Vagina (tissue), 2 donors: ENCODE measurements around the gene PAPSS2. TPM values are rescaled to one million over a fixed set of nuclear protein-coding genes. Genes with fewer than 3 reads are reported as not detected.

Experiments
- DNase-seq, 2 donors: peaks; one replicate each; pipeline ENCODE4 v3.0.0-alpha.2; 2017; ENCODE audit errors: extremely low spot score in 2 of 2
- H3K27ac ChIP-seq: fragments of 200-600 bp; sonication (generic); one replicate; pipeline ENCODE4 v1.5.1; 2019
- H3K27me3 ChIP-seq: fragments of 200-600 bp; sonication (generic); one replicate; pipeline ENCODE4 v1.5.1; 2019
- H3K36me3 ChIP-seq, 2 donors: fragments of 200-600 bp; sonication (generic); one replicate each; pipeline ENCODE4 v1.5.1; 2017 to 2019
- H3K4me1 ChIP-seq: fragments of 200-600 bp; sonication (generic); one replicate; pipeline ENCODE4 v1.5.1; 2019
- H3K4me3 ChIP-seq, 2 donors: fragments of 200-600 bp; sonication (generic); 1 replicate in 1 of 2; 2 replicates in 1 of 2; pipeline ENCODE4 v1.5.1; 2016 to 2019
- H3K9me3 ChIP-seq: fragments of 200-600 bp; sonication (generic); one replicate; pipeline ENCODE4 v1.5.1; 2019
- POLR2A ChIP-seq, 2 donors: fragments of 450-650 bp; IDR thresholded peaks; one replicate each; pipeline ENCODE4 v1.6.1; 2017; ENCODE audit warnings: antibody characterized with exemption in 2 of 2, mild to moderate bottlenecking in 2 of 2, moderate library complexity in 2 of 2
- POLR2AphosphoS5 ChIP-seq, 2 donors: sonication (generic); formaldehyde crosslinking; IDR thresholded peaks; one replicate each; pipeline ENCODE4 v1.9.0; 2017; ENCODE audit warnings: antibody characterized with exemption in 2 of 2, mild to moderate bottlenecking in 2 of 2, low read depth in 1 of 2; ENCODE audit not compliant: insufficient read depth in 1 of 2
- intact Hi-C: fragments of 100-400 bp; cut with DNase I; formaldehyde crosslinking; loops from one replicate; pipeline ENCODE4 v1.15.1; 2023
- total RNA-seq: library from RNA; depleted of rRNA; stranded (reverse); fragments of >200 nt; gene quantifications from one replicate; pipeline ENCODE4 v1.2.3, GENCODE V29; 2016
- TF ChIP-seq, protein P1 (sequence below), 3 experiments: fragments of 450-650 bp in 2 of 3; fragments of 200-600 bp in 1 of 3; sonication (generic) in 1 of 3; IDR thresholded peaks; one replicate each; pipeline ENCODE4 v1.5.1; 2017 to 2019; ENCODE audit warnings: antibody characterized with exemption in 3 of 3, mild to moderate bottlenecking in 2 of 3, moderate library complexity in 2 of 3

Gene PAPSS2
- total RNA-seq, 1 donor from 2014 or later: 12.3 TPM

DNA sequence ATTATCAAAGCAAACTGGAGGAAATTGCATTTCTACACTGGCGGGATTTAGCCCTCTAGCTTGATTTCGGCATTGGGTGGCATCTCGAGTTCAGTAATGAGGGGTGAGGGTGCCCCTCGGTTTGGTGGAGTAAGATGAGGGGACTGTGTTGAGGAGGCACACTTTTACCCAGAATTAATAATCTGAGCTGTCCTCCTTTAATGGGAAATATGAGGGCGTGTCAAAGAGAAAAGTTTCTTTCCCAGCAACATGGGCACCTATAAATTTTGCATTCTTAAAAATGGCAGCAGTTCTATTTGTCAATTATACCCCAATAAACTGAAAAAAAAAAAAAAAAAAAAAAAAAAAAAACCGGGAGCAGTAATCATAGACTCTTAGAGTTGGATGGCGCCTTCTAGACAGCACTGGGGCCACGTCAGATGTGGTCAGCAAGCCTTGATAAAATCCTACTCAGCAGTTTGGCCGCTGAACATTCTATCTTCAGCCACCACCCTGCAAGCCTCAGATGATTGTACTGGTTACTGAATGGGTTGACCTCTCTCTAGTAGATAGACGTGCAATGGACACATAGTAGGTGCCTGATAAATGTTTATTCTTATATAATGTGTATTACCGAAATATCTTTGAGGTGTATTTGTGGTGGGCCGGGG is 931 bp downstream of the PAPSS2 start:
- TF ChIP-seq POLR2A (IDR thresholded peaks at IDR 0.05) (no peak), POLR2AphosphoS5 (IDR thresholded peaks at IDR 0.05; ENCODE audit: insufficient read depth in 1 of 2, low read depth in 1 of 2) (no peak)
- TF ChIP-seq, protein P1, sequence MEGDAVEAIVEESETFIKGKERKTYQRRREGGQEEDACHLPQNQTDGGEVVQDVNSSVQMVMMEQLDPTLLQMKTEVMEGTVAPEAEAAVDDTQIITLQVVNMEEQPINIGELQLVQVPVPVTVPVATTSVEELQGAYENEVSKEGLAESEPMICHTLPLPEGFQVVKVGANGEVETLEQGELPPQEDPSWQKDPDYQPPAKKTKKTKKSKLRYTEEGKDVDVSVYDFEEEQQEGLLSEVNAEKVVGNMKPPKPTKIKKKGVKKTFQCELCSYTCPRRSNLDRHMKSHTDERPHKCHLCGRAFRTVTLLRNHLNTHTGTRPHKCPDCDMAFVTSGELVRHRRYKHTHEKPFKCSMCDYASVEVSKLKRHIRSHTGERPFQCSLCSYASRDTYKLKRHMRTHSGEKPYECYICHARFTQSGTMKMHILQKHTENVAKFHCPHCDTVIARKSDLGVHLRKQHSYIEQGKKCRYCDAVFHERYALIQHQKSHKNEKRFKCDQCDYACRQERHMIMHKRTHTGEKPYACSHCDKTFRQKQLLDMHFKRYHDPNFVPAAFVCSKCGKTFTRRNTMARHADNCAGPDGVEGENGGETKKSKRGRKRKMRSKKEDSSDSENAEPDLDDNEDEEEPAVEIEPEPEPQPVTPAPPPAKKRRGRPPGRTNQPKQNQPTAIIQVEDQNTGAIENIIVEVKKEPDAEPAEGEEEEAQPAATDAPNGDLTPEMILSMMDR (IDR thresholded peaks at IDR 0.05): no peak
- intact Hi-C loops: loop anchor here (10.0 kb wide), 1 partner anchor 74 kb away; no protein-coding TSS in a partner anchor
- Histone ChIP-seq H3K27ac (peak overlapping the region; percentile 90), H3K27me3 (no peaks in the 10 kb centered on the region), H3K4me1 (peaks cover 18% of the 10 kb centered on the region), H3K36me3 (no peaks in the 10 kb centered on the region), H3K4me3 (peak overlapping the region; percentile 62 to 74), H3K9me3 (no peaks in the 10 kb centered on the region)
- no peak for DNase-seq

DNA sequence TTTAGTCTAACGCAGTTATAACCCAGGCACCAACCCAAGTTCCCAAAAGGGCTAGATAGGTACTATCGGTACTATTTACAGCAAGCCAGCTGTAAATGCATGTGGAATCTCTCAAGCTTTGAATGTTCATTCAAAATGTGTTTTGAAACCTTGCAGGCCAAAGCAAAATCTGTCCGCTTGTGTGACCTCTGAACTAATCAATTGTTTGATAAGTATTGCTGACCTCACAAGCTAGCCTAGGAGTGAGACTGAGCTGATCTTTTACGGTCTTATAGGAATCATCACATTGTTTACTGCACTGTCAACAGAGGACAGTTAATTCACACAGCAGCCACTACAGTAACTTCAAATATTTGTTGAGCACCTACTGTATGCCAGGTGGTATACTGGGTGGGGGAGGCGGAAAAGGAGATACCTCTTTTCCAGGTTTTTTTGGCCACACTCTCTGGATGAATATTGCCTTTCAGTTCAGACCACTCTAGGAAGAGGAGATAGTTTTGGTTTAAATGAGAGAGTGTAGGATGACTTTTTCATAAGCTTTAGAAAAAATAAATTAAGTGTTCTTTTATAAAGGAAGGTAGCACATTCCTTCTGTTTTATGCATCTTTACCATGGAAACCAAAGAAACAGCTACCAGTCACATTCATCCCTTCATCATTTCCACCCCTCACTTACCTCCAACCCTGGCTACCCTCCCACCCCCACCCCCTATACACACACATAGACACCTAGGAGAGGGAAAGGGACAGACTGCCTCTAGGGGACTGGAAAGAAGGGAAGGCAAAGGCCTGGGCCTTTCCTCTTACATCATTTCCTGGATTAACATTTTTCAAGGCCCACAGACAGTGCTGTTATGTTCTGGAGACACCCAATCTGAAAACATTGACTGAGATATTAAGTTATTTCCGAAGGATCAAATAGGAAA is 2.4 kb downstream of the PAPSS2 start:
- DNase-seq: no peak
- Histone ChIP-seq H3K27ac (peak overlapping the region; percentile 64), H3K36me3 (no peaks in the 10 kb centered on the region), H3K9me3 (no peaks in the 10 kb centered on the region), H3K27me3 (no peaks in the 10 kb centered on the region), H3K4me1 (peaks cover 14% of the 10 kb centered on the region), H3K4me3 (peak overlapping the region in 1 of 2 donors; percentile 62)
- intact Hi-C loops: loop anchor here (10.0 kb wide), 1 partner anchor 73 kb away; no protein-coding TSS in a partner anchor
- TF ChIP-seq POLR2AphosphoS5 (IDR thresholded peaks at IDR 0.05; ENCODE audit: insufficient read depth in 1 of 2, low read depth in 1 of 2) (no peak), POLR2A (IDR thresholded peaks at IDR 0.05) (no peak)
- TF ChIP-seq, protein P1 (IDR thresholded peaks at IDR 0.05): no peak

DNA sequence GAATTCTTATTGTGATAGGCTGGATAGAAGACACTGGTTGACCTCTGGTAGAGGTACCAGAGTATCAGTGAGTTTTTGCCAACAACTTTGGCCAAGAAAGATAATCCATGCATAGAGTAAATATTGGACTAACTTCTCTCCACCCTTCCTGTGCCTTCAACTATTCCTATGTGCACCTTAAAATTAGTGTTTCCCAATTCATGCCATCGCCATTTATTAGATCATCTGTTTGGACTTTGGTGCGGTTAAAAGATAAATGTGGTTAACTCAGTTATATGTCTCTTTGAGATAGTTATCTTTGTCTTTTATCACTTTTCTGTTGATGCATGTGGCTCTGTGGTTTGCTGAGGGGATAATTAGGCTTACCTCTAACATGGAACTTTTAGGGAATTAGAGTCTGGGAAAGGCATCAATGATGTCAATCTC is 4.6 kb downstream of the PAPSS2 start:
- TF ChIP-seq POLR2AphosphoS5 (IDR thresholded peaks at IDR 0.05; ENCODE audit: insufficient read depth in 1 of 2, low read depth in 1 of 2): no peak
- no peak for TF ChIP-seq POLR2A (IDR thresholded peaks at IDR 0.05)
- TF ChIP-seq, protein P1 (IDR thresholded peaks at IDR 0.05): no peak
- intact Hi-C loops: loop anchor here (10.0 kb wide), 1 partner anchor 71 kb away; no protein-coding TSS in a partner anchor
- H3K27ac ChIP-seq: no peak overlapping the region
- H3K9me3 ChIP-seq: no peaks in the 10 kb centered on the region
- H3K27me3 ChIP-seq: no peaks in the 10 kb centered on the region
- peaks cover 9% of the 10 kb centered on the region for H3K4me1 ChIP-seq
- H3K4me3 ChIP-seq: no peak overlapping the region
- no peaks in the 10 kb centered on the region for H3K36me3 ChIP-seq
- no peak for DNase-seq

DNA sequence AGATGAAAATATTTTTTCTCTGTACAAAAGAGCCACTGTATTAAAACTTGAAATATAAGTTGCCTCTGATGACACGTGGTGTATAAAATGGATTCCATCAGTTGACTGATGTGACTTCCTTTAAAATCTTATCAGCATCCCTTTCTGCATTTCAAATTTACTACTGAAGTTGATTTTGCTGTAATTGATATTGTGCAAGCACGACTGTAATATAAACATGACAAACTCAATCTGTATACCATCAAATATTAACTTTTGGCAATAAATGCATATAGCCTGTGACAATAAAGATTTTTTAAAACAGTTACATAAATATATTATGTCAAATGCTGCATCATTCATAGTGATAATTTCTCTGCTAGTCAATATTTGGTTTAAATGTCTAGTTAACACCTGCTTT is 7.8 kb downstream of the PAPSS2 start:
- no peak overlapping the region for H3K27ac ChIP-seq
- intact Hi-C loops: loop anchor here (10.0 kb wide), 1 partner anchor 67 kb away; no protein-coding TSS in a partner anchor
- TF ChIP-seq, protein P1 (IDR thresholded peaks at IDR 0.05): no peak
- TF ChIP-seq POLR2A (IDR thresholded peaks at IDR 0.05) (no peak), POLR2AphosphoS5 (IDR thresholded peaks at IDR 0.05; ENCODE audit: insufficient read depth in 1 of 2, low read depth in 1 of 2) (no peak)
- H3K4me3 ChIP-seq: no peak overlapping the region
- H3K27me3 ChIP-seq: no peaks in the 10 kb centered on the region
- no peak for DNase-seq
- H3K9me3 ChIP-seq: no peaks in the 10 kb centered on the region
- no peaks in the 10 kb centered on the region for H3K4me1 ChIP-seq
- no peaks in the 10 kb centered on the region for H3K36me3 ChIP-seq
